ENCODE data around the gene ADGRF3.
"Not testable (repeated sequence)": the region's sequence is repeated elsewhere in the genome, so short reads cannot be mapped to it uniquely, and the experiment has no call there.

GRCh38 chr2:26370909-26371308 is 24.3 kb upstream of the ADGRF3 start:
- TF ChIP-seq, protein P1, sequence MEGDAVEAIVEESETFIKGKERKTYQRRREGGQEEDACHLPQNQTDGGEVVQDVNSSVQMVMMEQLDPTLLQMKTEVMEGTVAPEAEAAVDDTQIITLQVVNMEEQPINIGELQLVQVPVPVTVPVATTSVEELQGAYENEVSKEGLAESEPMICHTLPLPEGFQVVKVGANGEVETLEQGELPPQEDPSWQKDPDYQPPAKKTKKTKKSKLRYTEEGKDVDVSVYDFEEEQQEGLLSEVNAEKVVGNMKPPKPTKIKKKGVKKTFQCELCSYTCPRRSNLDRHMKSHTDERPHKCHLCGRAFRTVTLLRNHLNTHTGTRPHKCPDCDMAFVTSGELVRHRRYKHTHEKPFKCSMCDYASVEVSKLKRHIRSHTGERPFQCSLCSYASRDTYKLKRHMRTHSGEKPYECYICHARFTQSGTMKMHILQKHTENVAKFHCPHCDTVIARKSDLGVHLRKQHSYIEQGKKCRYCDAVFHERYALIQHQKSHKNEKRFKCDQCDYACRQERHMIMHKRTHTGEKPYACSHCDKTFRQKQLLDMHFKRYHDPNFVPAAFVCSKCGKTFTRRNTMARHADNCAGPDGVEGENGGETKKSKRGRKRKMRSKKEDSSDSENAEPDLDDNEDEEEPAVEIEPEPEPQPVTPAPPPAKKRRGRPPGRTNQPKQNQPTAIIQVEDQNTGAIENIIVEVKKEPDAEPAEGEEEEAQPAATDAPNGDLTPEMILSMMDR (IDR thresholded peaks at IDR 0.05): not testable (repeated sequence)
- not testable (repeated sequence) for TF ChIP-seq POLR2A, POLR2AphosphoS5 (IDR thresholded peaks at IDR 0.05)
